ENCODE data around the gene TGDS.

TGDS gene

GRCh38 chr13:94601446-94602431, 5.8 kb upstream of the TGDS start, which contains the start of gene GPR180:
TSS of gene GPR180 (plus strand) at chr13:94601857. CDS start at chr13:94601928, 71 bp downstream.
- DNase-seq (ENCODE audit: extremely low read depth in 1 of 2, low read depth in 1 of 2), result peak; percentile 70 to 83

- DNase-seq (ENCODE audit: extremely low read depth in 1 of 2, low read depth in 1 of 2), result no peak
Observed at GRCh38 chr13:94599877-94600276, 3.9 kb upstream of the TGDS start.

GRCh38 chr13:94598281-94598680, 2.3 kb upstream of the TGDS start:
- DNase-seq (ENCODE audit: extremely low read depth in 1 of 2, low read depth in 1 of 2), result no peak

GRCh38 chr13:94596575-94596971, 621 bp upstream of the TGDS start:
- DNase-seq (ENCODE audit: extremely low read depth in 1 of 2, low read depth in 1 of 2), result no peak

- no peak for DNase-seq (ENCODE audit: extremely low read depth in 1 of 2, low read depth in 1 of 2)
Observed at GRCh38 chr13:94595001-94595949, 677 bp downstream of the TGDS start.

GRCh38 chr13:94590744-94591143, 5.2 kb downstream of the TGDS start:
- no peak for DNase-seq (ENCODE audit: extremely low read depth in 1 of 2, low read depth in 1 of 2)

- no peak for DNase-seq (ENCODE audit: extremely low read depth in 1 of 2, low read depth in 1 of 2)
Observed at GRCh38 chr13:94588541-94588940, 7.4 kb downstream of the TGDS start.

- no peak for DNase-seq (ENCODE audit: extremely low read depth in 1 of 2, low read depth in 1 of 2)
Observed at GRCh38 chr13:94586371-94586770, 9.6 kb downstream of the TGDS start.

- DNase-seq (ENCODE audit: extremely low read depth in 1 of 2, low read depth in 1 of 2), result no peak
Observed at GRCh38 chr13:94585543-94586101, 10.3 kb downstream of the TGDS start.

- DNase-seq (ENCODE audit: extremely low read depth in 1 of 2, low read depth in 1 of 2), result no peak
Observed at GRCh38 chr13:94583926-94584325, 12.0 kb downstream of the TGDS start.

GRCh38 chr13:94579063-94579462, 16.9 kb downstream of the TGDS start:
- no peak for DNase-seq (ENCODE audit: extremely low read depth in 1 of 2, low read depth in 1 of 2)

- no peak for DNase-seq (ENCODE audit: extremely low read depth in 1 of 2, low read depth in 1 of 2)
Observed at GRCh38 chr13:94569615-94570014, 26.3 kb downstream of the TGDS start.

- DNase-seq (ENCODE audit: extremely low read depth in 1 of 2, low read depth in 1 of 2), result no peak
Observed at GRCh38 chr13:94568443-94568842, 27.5 kb downstream of the TGDS start.

GRCh38 chr13:94567581-94567980, 28.4 kb downstream of the TGDS start:
- DNase-seq (ENCODE audit: extremely low read depth in 1 of 2, low read depth in 1 of 2), result no peak

GRCh38 chr13:94561126-94561525, 34.8 kb downstream of the TGDS start:
- no peak for DNase-seq (ENCODE audit: extremely low read depth in 1 of 2, low read depth in 1 of 2)

GRCh38 chr13:94560116-94560515, 35.8 kb downstream of the TGDS start:
- DNase-seq (ENCODE audit: extremely low read depth in 1 of 2, low read depth in 1 of 2), result no peak

GRCh38 chr13:94559222-94559795, 36.6 kb downstream of the TGDS start:
- DNase-seq (ENCODE audit: extremely low read depth in 1 of 2, low read depth in 1 of 2), result no peak

- DNase-seq (ENCODE audit: extremely low read depth in 1 of 2, low read depth in 1 of 2), result no peak
Observed at GRCh38 chr13:94558716-94559115, 37.2 kb downstream of the TGDS start.

GRCh38 chr13:94557684-94558235, 38.2 kb downstream of the TGDS start:
- no peak for DNase-seq (ENCODE audit: extremely low read depth in 1 of 2, low read depth in 1 of 2)

GRCh38 chr13:94556621-94557020, 39.3 kb downstream of the TGDS start:
- DNase-seq (ENCODE audit: extremely low read depth in 1 of 2, low read depth in 1 of 2), result no peak
